HepG2 (cell line): Measurements from ENCODE around the gene SPTBN4. TPM values are rescaled to one million over a fixed set of nuclear protein-coding genes. Genes with fewer than 3 reads are reported as not detected.

Experiments
- ADNP ChIP-seq: sonication (generic); formaldehyde crosslinking; IDR thresholded peaks from 2 replicates; pipeline ENCODE4 v1.4.0; 2020; ENCODE audit warnings: missing genetic modification reagents
- ARID2 ChIP-seq: sonication (generic); formaldehyde crosslinking; IDR thresholded peaks from 2 replicates; pipeline ENCODE4 v1.8.1; 2022; ENCODE audit warnings: mild to moderate bottlenecking, missing genetic modification reagents, borderline replicate concordance
- HNRNPUL1 ChIP-seq: fragments of 200-400 bp; formaldehyde crosslinking; IDR thresholded peaks from 2 replicates; pipeline ENCODE4 v1.6.1; 2017; ENCODE audit warnings: low read depth, mild to moderate bottlenecking, low read length, moderate library complexity
- KDM6A ChIP-seq: IDR thresholded peaks from 2 replicates; pipeline ENCODE4 v1.6.1; 2016; ENCODE audit warnings: low read depth
- MIXL1 ChIP-seq: IDR thresholded peaks from 2 replicates; pipeline ENCODE4 v1.6.1; 2016
- REXO4 ChIP-seq: sonication (generic); formaldehyde crosslinking; IDR thresholded peaks from 2 replicates; pipeline ENCODE4 v1.8.0; 2022; ENCODE audit warnings: missing genetic modification reagents, mild to moderate bottlenecking, borderline replicate concordance
- ZFYVE20 ChIP-seq: sonication (generic); formaldehyde crosslinking; IDR thresholded peaks from 2 replicates; pipeline ENCODE4 v1.8.0; 2023; ENCODE audit warnings: low read depth, mild to moderate bottlenecking, moderate library complexity, missing genetic modification reagents, borderline replicate concordance
- ZNF3 ChIP-seq: IDR thresholded peaks from 2 replicates; pipeline ENCODE4 v1.7.0; 2017; ENCODE audit warnings: inconsistent platforms
- polyA plus RNA-seq, 8 experiments: library from polyadenylated mRNA; depleted of rRNA in 3 of 8; stranded (reverse) in 7 of 8; unstranded in 1 of 8; fragments of >200 nt; fragmentation: Illumina TruSeq in 4 of 8; extraction: Trizol in 4 of 8; gene quantifications; 2 replicates each; pipeline versions ENCODE4 v1.2.1 to v1.2.3, GENCODE V29; 2011 to 2016; ENCODE audit warnings: low read depth in 4 of 8, missing spikeins in 1 of 8, mixed read lengths in 1 of 8; ENCODE audit not compliant: insufficient read depth in 1 of 8
- total RNA-seq, 5 experiments: library from RNA; depleted of rRNA; stranded (reverse); fragments of >200 nt; fragmentation: Illumina TruSeq; extraction: Trizol; gene quantifications; 2 replicates each; pipeline ENCODE4 v1.2.3, GENCODE V29; 2016; ENCODE audit warnings: low read depth in 1 of 5
- TF ChIP-seq, protein P1 (sequence below): sonication (generic); formaldehyde crosslinking; IDR thresholded peaks from 2 replicates; pipeline ENCODE4 v1.4.0; 2020; ENCODE audit warnings: missing genetic modification reagents, borderline replicate concordance
- TF ChIP-seq, protein P2 (sequence below): sonication (generic); formaldehyde crosslinking; IDR thresholded peaks from 2 replicates; pipeline ENCODE4 v1.4.0; 2020; ENCODE audit warnings: missing genetic modification reagents, borderline replicate concordance
- TF ChIP-seq, protein P3 (sequence below): sonication (generic); formaldehyde crosslinking; IDR thresholded peaks from 2 replicates; pipeline ENCODE4 v1.4.0; 2020; ENCODE audit warnings: mild to moderate bottlenecking, missing genetic modification reagents

Gene SPTBN4
- total and polyA plus RNA-seq, 2 of the 13 experiments (the other 11 are each of a cell fraction or from before 2014, with no cell fraction given) = 0.11 TPM

DNA sequence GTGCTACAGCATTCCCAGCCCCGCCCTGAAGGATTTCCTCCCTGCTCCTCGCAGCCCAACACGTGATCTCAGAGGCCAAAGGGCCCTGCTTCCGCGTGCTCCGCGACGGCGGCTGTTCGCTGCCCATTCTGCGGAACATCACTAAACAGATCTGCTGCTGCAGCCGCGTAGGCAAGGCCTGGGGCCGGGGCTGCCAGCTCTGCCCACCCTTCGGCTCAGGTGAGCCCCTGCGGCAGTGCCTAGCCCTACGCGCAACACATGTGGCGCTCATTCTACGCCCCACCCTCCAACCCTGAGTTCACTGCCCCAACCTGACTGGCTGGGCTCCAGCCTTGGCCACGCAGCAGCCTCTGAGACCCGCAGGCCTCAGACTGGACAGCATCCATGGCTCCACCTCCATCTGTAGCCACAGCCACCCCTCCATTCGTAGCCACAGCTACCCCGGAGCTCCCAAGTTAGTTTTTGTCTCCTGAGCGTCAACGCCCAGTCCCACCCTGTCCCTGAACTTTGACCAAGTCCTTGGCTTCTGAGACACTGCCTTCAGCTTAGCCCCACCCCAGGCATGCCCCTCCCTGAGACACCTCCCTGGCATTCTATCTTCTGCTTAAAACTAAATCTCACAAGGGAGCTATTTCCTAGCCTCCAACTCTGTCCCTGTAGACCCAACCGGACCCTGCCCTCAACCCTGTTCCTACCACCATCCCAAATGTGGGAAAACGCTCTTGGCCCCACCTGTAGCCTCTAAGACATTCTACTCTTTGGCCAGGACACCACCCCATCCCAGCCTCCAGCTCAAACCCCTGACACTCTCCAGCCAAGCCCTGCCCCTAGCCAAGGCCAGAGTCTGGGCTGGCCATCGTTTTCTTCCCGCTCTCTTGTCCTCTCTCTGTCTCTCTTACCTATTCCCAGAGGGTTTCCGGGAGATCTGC lies 140.8 kb downstream of the SPTBN4 start (continued):
- TF ChIP-seq, protein P1, sequence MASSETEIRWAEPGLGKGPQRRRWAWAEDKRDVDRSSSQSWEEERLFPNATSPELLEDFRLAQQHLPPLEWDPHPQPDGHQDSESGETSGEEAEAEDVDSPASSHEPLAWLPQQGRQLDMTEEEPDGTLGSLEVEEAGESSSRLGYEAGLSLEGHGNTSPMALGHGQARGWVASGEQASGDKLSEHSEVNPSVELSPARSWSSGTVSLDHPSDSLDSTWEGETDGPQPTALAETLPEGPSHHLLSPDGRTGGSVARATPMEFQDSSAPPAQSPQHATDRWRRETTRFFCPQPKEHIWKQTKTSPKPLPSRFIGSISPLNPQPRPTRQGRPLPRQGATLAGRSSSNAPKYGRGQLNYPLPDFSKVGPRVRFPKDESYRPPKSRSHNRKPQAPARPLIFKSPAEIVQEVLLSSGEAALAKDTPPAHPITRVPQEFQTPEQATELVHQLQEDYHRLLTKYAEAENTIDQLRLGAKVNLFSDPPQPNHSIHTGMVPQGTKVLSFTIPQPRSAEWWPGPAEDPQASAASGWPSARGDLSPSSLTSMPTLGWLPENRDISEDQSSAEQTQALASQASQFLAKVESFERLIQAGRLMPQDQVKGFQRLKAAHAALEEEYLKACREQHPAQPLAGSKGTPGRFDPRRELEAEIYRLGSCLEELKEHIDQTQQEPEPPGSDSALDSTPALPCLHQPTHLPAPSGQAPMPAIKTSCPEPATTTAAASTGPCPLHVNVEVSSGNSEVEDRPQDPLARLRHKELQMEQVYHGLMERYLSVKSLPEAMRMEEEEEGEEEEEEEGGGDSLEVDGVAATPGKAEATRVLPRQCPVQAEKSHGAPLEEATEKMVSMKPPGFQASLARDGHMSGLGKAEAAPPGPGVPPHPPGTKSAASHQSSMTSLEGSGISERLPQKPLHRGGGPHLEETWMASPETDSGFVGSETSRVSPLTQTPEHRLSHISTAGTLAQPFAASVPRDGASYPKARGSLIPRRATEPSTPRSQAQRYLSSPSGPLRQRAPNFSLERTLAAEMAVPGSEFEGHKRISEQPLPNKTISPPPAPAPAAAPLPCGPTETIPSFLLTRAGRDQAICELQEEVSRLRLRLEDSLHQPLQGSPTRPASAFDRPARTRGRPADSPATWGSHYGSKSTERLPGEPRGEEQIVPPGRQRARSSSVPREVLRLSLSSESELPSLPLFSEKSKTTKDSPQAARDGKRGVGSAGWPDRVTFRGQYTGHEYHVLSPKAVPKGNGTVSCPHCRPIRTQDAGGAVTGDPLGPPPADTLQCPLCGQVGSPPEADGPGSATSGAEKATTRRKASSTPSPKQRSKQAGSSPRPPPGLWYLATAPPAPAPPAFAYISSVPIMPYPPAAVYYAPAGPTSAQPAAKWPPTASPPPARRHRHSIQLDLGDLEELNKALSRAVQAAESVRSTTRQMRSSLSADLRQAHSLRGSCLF = no peak
- TF ChIP-seq MIXL1 = no peak
- TF ChIP-seq, protein P2, sequence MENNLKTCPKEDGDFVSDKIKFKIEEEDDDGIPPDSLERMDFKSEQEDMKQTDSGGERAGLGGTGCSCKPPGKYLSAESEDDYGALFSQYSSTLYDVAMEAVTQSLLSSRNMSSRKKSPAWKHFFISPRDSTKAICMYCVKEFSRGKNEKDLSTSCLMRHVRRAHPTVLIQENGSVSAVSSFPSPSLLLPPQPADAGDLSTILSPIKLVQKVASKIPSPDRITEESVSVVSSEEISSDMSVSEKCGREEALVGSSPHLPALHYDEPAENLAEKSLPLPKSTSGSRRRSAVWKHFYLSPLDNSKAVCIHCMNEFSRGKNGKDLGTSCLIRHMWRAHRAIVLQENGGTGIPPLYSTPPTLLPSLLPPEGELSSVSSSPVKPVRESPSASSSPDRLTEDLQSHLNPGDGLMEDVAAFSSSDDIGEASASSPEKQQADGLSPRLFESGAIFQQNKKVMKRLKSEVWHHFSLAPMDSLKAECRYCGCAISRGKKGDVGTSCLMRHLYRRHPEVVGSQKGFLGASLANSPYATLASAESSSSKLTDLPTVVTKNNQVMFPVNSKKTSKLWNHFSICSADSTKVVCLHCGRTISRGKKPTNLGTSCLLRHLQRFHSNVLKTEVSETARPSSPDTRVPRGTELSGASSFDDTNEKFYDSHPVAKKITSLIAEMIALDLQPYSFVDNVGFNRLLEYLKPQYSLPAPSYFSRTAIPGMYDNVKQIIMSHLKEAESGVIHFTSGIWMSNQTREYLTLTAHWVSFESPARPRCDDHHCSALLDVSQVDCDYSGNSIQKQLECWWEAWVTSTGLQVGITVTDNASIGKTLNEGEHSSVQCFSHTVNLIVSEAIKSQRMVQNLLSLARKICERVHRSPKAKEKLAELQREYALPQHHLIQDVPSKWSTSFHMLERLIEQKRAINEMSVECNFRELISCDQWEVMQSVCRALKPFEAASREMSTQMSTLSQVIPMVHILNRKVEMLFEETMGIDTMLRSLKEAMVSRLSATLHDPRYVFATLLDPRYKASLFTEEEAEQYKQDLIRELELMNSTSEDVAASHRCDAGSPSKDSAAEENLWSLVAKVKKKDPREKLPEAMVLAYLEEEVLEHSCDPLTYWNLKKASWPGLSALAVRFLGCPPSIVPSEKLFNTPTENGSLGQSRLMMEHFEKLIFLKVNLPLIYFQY = no peak
- TF ChIP-seq ZNF3 = no peak
- no peak for TF ChIP-seq HNRNPUL1
- TF ChIP-seq ZFYVE20 (CRISPR knock-in tag) = 0 out of 2 replicates have a peak, but pooled peaks have one; percentile 50
- TF ChIP-seq, protein P3, sequence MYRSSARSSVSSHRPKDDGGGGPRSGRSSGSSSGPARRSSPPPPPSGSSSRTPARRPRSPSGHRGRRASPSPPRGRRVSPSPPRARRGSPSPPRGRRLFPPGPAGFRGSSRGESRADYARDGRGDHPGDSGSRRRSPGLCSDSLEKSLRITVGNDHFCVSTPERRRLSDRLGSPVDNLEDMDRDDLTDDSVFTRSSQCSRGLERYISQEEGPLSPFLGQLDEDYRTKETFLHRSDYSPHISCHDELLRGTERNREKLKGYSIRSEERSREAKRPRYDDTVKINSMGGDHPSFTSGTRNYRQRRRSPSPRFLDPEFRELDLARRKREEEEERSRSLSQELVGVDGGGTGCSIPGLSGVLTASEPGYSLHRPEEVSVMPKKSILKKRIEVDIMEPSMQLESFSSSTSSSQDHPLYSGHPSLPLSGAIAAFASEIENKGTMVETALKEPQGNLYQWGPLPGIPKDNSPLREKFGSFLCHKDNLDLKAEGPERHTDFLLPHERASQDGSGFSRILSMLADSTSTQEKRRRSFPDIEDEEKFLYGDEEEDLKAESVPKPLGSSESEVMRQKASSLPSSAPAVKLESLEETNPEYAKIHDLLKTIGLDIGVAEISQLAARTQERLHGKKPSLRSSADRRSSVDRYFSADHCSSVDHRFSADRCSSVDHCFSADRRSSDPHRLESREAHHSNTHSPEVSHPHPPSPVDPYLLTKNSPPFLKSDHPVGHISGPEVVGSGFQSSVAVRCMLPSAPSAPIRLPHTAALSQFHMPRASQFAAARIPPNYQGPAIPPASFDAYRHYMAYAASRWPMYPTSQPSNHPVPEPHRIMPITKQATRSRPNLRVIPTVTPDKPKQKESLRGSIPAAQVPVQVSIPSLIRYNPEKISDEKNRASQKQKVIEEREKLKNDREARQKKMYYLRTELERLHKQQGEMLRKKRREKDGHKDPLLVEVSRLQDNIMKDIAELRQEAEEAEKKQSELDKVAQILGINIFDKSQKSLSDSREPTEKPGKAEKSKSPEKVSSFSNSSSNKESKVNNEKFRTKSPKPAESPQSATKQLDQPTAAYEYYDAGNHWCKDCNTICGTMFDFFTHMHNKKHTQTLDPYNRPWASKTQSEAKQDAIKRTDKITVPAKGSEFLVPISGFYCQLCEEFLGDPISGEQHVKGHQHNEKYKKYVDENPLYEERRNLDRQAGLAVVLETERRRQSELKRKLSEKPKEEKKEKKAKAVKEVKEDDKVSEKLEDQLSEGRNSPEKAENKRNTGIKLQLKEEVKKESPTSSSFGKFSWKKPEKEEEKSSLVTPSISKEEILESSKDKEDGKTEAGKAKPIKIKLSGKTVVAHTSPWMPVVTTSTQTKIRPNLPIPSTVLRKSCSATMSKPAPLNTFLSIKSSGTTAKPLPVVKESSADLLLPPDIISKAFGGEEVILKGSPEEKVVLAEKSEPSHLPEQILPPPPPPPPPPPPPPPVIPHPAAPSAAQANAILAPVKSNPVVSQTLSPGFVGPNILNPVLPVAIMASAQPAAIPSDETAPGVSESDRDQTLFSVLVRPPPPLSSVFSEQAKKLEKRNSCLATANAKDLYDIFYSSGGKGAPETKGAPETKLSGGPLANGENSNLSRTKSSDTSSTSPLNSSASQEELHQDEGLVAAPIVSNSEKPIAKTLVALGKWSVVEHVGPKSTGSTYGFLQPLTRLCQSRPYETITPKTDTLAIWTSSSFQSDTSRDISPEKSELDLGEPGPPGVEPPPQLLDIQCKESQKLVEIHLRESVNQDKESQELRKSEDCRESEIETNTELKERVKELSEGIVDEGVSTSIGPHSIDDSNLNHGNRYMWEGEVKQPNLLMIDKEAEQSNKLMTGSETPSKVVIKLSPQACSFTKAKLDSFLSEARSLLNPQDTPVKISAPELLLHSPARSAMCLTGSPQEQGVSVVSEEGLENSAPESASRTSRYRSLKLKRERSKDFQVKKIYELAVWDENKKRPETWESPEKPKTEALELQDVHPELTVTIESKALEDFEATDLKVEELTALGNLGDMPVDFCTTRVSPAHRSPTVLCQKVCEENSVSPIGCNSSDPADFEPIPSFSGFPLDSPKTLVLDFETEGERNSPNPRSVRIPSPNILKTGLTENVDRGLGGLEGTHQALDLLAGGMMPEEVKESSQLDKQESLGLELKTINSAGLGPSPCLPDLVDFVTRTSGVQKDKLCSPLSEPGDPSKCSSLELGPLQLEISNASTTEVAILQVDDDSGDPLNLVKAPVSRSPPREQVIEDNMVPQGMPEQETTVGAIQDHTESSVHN = no peak
- no peak for TF ChIP-seq REXO4
- TF ChIP-seq KDM6A (CRISPR knock-in tag) = no peak
- TF ChIP-seq ARID2 (CRISPR knock-in tag) = no peak
- no peak for TF ChIP-seq ADNP (CRISPR knock-in tag)
